ENCODE data around the gene WDR82.

WDR82 gene

DNA sequence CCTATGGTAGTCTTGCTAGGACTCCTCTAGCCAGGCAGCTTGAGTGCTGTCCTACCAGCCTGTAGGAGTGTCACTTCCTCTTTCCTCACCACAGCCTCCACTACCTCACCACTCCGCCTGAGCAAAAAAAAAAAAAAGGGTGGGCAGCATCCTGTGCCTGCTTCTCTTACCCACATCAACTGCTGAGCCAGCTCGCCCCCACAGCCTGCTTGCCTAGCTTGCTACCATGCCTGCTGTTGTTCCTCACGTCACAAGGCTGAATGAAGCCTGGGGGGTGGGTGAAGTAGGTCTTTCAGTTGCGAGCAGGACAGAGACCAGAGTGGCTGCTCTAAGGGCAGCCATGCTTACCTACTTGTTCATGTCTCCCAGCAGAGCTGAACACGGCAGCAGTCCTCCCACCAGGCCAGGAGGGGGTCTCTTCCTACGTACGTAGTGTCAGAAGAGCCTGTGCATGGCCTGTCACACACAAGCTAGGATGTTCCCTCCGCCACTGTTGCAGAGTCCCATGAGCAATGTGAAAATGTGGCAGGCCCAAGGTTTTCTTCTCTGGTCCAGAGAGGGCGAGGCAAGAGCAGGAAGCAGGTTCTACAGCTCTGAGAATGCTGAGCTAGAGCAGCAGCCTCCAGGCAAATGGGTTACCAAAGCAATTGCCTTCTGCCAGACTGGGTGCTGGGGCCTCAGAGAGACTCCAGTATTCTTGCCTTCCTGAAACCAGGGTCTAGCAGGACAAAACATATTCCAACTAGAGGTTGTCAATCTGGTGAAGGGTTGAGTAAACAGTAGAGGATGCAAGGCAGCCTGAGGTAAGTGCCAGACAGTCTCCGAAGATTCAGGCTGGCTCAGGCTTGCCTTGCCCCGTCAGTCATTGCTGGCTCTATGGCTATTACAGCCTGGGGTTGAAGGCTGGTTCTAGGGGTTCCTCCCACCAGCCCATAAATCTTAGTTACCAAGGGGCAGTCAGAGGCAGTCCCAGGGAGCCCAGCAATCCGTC, 24.8 kb downstream of the WDR82 start:
- no peak for DNase-seq

- no peak for DNase-seq
Observed at GRCh38 chr3:52250122-52250521, 28.3 kb downstream of the WDR82 start.

GRCh38 chr3:52249683-52250082, 28.8 kb downstream of the WDR82 start:
- DNase-seq = no peak

DNA sequence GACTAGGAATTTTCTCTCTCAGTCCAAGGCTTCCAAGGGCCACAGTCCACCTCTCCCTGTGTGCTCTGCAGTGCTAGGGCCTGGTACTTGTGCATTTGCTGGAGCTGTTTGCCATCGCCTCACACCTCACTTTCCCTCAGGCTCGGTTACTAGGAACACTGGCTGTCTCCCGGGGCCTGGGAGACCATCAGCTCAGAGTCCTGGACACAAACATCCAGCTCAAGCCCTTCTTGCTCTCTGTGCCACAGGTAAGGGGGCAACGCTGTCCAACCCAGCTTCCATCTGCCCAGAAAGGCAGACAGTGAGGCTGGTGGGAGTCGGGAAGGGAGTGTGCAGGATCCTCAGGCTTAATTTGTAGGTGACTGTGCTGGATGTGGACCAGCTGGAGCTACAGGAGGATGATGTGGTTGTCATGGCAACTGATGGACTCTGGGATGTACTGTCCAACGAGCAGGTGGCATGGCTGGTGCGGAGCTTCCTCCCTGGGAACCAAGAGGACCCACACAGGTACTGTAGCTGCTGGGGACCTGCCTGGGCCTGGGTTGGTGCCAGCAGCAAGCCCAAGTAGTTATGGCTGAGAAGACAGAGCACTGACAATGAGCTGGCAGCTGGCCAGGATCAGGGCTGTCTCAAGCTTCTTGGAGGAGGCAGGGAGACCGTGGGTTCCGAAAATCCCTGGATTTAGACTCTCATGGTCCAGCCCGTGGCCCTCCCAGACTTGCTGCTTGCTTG, 29.5 kb downstream of the WDR82 start:
- DNase-seq = no peak

DNA sequence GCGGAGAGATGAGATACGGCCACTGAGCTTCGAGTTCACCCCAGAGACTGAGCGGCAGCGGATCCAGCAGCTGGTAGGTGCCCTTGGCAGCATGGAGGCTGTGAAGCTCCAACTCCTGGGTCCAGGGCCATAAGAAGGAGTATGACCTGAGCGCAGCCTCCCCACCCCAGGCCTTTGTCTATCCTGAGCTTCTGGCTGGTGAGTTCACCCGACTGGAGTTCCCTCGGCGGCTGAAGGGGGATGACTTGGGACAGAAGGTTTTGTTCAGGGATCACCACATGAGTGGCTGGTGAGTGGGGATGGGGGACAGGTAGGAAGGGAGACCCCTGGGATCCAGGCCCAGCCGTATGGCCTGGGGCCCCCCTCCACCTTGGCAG, 30.3 kb downstream of the WDR82 start:
- DNase-seq = no peak

- DNase-seq = no peak
Observed at GRCh38 chr3:52247409-52248164, 30.9 kb downstream of the WDR82 start.

DNA sequence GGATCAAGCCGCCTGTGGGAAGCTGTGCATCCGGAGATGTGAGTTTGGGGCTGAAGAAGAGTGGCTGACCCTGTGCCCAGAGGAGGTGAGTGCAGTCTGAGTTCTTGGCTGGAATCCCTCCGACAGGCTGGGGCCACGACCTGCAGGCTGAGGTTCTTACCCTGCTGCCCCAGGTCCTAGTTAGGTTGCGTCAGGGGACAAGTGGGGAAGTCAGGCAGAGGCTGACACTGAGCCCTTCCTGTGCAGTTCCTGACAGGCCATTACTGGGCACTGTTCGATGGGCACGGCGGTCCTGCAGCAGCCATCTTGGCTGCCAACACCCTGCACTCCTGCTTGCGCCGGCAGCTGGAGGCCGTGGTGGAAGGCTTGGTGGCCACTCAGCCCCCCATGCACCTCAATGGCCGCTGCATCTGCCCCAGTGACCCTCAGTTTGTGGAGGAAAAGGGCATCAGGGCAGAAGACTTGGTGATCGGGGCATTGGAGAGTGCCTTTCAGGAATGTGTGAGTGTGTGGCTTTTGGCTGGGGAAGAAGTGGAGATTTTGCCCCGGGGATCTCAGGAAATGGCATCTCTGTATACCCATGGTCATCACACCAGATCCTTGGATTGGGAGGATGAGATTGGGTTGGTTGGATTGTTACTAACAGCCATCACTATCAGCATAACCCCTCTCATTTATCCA, 31.6 kb downstream of the WDR82 start:
- no peak for DNase-seq

- DNase-seq = no peak
Observed at GRCh38 chr3:52246264-52246620, 32.2 kb downstream of the WDR82 start.

DNA sequence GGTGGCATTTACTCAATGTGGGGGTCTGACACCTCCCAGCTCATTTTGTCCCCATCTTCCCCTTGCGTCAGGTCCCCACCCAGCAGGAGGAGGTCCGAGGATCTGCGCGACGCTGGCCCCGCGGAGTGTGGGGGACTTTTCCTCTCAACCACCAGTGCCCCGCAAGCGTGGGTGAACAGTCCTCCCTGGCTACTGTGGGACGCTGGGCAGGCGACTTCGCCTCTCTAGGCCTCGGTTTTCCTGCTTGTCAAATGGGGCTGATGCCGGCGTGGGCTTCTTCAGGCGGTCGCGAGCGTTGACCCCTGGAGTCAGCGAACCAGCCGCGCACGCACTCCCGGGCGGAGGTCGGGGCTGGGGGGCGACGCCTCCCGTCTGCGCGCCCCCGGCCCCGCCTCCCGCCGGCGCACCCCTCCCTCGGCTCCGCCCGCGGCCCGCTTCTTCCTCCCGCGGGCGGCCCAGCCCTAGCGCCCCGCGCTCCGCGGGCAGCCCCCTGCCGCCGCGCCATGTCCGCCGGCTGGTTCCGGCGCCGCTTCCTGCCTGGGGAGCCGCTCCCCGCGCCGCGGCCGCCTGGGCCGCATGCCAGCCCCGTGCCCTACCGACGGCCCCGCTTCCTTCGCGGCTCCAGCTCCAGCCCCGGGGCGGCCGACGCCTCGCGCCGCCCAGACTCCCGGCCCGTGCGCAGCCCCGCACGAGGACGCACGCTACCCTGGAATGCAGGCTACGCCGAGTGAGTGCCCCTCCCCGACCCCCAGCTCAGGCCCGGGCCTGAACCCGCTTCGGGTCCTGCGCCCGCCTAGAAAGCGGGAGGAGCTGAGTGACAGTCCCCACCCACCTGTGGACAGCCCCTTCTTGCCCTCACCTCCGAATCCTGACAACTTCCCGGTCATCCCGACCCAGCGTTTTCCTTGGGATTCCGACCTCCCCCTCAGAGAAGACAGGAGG, 32.9 kb downstream of the WDR82 start, which contains the start of gene PPM1M:
Gene PPM1M, plus strand, starts transcription at position 438 of the 942 bp plus-strand sequence. Its CDS starts 66 bp downstream, at position 504.
- DNase-seq = no peak

DNA sequence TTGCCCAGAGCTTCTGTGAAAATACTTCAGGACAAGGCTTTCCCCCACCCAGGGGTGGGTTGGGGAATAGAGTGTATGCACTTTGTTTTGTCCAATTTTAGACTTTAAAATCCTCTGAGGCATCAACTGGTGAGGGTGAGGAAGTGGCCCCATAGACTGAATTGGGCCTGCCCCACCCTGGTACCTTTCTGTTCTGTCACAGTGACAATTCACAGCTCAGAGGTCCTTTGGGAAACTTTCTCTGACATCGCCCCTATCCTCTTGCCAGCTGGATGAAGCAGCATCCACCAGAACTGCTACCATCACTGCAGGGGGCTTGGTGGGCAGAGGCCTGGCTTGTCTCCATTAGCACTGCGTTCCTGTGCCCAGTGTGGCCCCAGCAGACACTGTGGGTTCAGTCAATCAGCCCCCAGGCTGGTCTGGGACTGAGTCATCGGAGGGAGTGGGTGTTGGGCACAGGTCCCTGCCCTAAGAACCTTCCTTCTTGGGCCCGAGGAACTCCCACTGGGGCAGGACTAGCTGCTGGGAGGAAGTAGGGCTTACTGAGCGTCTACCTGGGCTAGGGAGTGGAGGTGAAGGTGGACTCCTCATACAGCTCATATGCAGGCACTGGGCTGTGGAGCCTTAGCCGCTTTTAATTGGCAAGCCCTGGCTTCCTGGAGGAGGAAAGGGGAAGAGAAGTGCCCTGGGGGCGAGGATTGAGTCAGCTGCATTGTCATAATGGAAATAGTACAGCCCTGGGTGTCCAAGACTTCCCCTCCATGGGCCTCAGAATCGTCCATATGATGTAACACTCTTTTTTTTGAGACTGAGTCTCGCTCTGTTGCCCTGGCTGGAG, 34.4 kb downstream of the WDR82 start:
- no peak for DNase-seq

- DNase-seq = no peak
Observed at GRCh38 chr3:52242039-52242438, 36.4 kb downstream of the WDR82 start.

- DNase-seq = no peak
Observed at GRCh38 chr3:52240886-52241370, 37.5 kb downstream of the WDR82 start.

DNA sequence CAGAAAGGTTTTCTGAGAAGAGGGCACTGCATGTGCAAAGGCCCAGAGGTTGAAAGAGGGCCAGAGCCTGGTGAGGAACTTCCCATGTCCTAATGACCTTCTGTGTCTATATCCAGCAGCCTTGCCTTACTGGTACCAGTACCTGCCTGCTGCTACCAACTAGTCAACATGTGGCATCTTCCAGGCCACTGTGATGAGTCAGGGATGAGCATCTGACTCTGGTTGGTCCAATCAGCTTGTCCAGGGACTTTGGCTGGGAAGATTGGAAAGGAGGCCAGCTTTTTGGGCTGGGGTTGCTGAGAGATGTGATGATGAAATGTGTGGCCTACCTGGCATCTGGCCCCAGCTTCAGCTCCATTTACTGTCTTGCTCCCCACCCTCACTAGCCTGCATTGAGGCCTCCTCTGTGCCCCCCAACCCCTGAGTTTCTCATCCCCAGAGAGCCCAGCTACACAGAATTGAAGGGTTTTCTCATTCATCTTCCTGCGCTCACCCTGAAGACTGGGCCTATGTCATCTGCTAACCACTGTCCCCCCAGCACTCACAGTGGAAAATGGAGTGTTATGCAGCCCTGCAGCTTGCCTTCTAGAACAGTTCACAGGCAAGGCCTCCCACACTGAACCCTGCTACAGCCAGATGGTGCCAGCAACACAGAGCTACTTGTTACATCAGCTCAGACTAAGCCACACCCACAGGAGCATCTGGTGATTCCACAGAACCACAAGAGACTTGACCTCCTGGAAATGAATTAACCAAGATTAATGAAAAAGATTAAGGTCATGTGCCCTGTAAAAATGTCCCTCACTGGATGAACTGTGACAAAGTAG, 38.2 kb downstream of the WDR82 start:
- no peak for DNase-seq

DNA sequence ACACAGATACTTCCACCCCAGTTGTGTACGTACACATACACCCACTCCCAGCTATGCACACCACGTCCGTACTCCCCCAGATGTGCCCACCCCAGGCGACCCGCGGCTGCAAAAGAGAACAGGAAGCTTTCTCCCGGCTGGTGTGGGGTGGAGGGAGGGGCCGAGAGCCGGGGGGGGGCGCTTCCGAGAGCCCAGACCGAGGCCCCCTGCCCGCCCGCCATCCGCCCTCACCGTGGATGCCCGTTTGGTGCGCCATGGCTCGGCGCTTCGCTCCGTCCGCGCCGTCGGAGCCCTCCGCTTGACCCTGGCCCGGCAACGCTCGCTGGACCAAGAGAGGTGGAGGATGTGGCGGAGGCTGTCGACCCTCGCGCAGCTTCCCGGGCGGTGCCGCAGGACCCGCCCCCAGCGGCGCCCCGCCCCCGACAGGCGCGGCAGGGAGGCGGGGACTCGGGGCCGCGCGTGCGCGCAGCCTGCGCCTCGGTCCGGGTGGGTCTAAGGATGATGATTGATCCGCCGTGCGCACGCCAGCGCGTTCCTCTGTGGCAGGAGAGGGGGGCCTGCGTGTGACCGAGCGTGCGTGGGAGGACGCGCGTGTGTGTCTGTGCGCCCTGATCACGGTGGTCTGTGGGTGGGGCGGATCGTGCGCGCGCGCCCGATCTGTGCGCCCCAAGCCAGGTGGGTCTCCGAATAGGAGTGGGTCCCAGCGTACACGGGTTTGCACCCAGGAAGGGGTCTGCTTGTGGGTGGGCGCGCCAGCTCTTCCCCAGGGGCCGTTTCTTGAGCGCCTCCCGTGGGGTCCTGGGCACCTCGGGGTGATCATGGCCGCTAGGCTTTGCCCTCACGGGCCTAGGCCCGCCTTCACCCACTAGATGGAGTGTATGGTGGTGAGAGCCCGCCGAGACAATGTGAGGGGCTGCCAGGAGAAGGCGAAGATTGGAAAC, 39.4 kb downstream of the WDR82 start, which contains the start of gene TWF2:
Gene TWF2, minus strand, starts transcription at position 398 of the 941 bp plus-strand sequence. Its CDS starts 142 bp downstream, at position 256.
- DNase-seq = no peak

DNA sequence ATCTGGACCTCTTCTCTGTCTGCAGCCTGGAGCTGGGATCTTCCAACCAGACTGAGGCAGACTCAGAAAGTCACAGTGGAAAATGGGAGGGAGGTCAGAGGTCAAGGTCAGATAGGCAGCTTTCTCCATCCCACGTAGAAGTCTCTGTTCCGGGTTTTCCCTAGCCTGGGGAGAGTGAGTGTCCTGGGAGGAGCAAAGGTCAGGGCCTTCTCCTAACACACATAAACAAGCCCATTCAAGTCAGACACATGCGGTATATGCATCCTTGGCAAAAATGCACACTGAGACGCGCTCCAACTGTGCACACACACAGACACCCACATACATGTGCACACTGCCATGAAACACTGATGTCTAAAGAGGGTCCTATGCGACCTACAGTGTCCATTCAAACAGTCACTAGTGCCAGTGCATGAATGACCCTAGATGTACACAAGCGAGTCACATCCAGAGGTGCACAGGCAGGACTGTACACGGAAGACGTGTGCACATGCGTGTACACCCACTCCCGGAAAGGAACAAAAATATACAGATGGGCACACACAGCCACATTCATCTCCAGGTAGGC, 40.2 kb downstream of the WDR82 start:
- DNase-seq = no peak

DNA sequence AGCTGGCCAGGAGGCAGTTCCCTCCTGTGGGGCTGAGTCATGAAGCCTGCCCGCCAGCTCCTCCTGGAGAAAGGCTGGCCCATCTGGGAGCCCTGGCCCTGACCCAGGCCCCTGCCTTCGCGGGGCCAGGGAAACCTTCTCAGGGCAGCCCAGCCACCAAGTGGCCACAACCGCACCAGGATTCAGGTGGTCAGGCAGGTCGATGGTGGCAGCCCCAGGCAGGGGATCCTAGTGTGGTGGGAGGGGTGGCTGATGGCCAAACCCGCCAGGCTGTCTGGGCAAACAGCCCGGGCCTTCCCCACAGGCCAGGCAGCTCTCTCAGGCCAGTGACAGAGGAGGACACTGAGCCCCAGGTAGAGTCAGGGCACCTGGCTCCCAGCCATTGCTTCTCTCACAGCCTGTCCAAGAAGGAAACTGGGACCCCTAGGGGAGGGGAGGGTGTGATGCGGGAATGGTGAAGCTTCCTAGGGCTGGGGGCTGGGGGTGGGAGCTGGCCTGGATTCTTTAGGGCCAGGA, 40.7 kb downstream of the WDR82 start:
- DNase-seq = no peak

GRCh38 chr3:52237006-52237656, 41.3 kb downstream of the WDR82 start:
- no peak for DNase-seq
